ENCODE results near the gene EDDM3A. TPM values are rescaled to one million over a fixed set of nuclear protein-coding genes. Genes with fewer than 3 reads are reported as not detected.

EDDM3A gene
- polyA plus RNA-seq, 3 donors = not detected

DNA sequence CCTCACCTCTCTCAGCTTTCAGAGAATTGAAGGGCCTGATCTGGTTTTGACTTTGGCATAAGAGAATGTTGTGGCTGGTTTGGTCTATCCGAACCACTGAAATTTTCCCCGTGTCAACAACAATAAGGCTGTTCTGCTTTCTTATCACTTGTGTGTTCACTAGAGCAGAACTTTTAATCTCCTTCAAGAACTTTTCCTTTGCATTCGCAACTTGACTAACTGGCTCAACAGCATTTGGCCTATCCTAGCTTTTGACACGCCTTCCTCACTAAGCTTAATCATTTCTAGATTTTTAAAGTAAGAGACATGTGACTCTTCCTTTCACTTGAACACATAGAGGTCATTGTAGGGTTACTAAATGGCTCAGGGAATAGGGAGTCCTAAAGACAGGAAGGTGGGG, 25.9 kb upstream of the EDDM3A start:
- no peaks in the 10 kb centered on the region for H3K36me3 ChIP-seq (replicated peaks in 1 of 2; ENCODE audit: control insufficient read depth in 1 of 2, insufficient read depth in 2 of 2, low read length in 2 of 2)
- H3K4me3 ChIP-seq (replicated peaks in 1 of 3; ENCODE audit: low read depth in 2 of 3, low read length in 3 of 3) = no peak overlapping the region
- H3K4me1 Mint-ChIP-seq = peaks cover 29% of the 10 kb centered on the region
- TF ChIP-seq, protein P1, sequence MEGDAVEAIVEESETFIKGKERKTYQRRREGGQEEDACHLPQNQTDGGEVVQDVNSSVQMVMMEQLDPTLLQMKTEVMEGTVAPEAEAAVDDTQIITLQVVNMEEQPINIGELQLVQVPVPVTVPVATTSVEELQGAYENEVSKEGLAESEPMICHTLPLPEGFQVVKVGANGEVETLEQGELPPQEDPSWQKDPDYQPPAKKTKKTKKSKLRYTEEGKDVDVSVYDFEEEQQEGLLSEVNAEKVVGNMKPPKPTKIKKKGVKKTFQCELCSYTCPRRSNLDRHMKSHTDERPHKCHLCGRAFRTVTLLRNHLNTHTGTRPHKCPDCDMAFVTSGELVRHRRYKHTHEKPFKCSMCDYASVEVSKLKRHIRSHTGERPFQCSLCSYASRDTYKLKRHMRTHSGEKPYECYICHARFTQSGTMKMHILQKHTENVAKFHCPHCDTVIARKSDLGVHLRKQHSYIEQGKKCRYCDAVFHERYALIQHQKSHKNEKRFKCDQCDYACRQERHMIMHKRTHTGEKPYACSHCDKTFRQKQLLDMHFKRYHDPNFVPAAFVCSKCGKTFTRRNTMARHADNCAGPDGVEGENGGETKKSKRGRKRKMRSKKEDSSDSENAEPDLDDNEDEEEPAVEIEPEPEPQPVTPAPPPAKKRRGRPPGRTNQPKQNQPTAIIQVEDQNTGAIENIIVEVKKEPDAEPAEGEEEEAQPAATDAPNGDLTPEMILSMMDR (IDR thresholded peaks at IDR 0.05) = no peak
- intact Hi-C loops (cut with micrococcal nuclease) = loop anchor here in 1 of 2 donors (5.0 kb wide), 1 partner anchor 73 kb away; no protein-coding TSS in a partner anchor
- H3K9me3 Mint-ChIP-seq = peaks cover 0 to 5% (median 3%) of the 10 kb centered on the region in 7 donors
- no peak overlapping the region for H2AFZ ChIP-seq (ENCODE audit: insufficient read depth, low read depth, low read length, poor library complexity, severe bottlenecking)
- no peak overlapping the region for H3K4me3 Mint-ChIP-seq
- no peak overlapping the region for H3K9ac ChIP-seq (ENCODE audit: insufficient read depth, low read length, poor library complexity, severe bottlenecking)
- no peaks in the 10 kb centered on the region for H4K20me1 ChIP-seq (ENCODE audit: insufficient read depth, low read length)
- peaks cover 23 to 35% of the 10 kb centered on the region in 2 donors for H3K4me1 ChIP-seq (ENCODE audit: control insufficient read depth in 1 of 2, insufficient read depth in 2 of 2, low read length in 2 of 2)
- no peak for DNase-seq
- H3K4me2 ChIP-seq (replicated peaks; ENCODE audit: extremely low read depth, low read length, poor library complexity, severe bottlenecking) = no peak overlapping the region
- H3K27me3 ChIP-seq (ENCODE audit: control insufficient read depth in 2 of 2, insufficient read depth in 2 of 2, low read length in 2 of 2) = peaks cover 6 to 7% of the 10 kb centered on the region in 2 donors
- H3K27me3 Mint-ChIP-seq (ENCODE audit: low read depth in 3 of 3) = peaks cover 25 to 30% (median 28%) of the 10 kb centered on the region in 3 donors
- peak overlapping the region in 1 of 7 donors; percentile 9 for H3K27ac Mint-ChIP-seq
- no peaks in the 10 kb centered on the region for H3K9me3 ChIP-seq (replicated peaks in 1 of 2; ENCODE audit: control insufficient read depth in 1 of 2, insufficient read depth in 1 of 2, low read length in 2 of 2)
- H3K79me2 ChIP-seq (ENCODE audit: insufficient read depth, low read length) = no peaks in the 10 kb centered on the region
- H3K36me3 Mint-ChIP-seq = peaks cover 6 to 9% of the 10 kb centered on the region in 2 donors
- no peak overlapping the region for H3K27ac ChIP-seq (ENCODE audit: low read depth in 1 of 2, low read length in 2 of 2)
- 92% methylated on average over 2 of the region's 4 CpGs for WGBS (ENCODE audit: insufficient coverage)

DNA sequence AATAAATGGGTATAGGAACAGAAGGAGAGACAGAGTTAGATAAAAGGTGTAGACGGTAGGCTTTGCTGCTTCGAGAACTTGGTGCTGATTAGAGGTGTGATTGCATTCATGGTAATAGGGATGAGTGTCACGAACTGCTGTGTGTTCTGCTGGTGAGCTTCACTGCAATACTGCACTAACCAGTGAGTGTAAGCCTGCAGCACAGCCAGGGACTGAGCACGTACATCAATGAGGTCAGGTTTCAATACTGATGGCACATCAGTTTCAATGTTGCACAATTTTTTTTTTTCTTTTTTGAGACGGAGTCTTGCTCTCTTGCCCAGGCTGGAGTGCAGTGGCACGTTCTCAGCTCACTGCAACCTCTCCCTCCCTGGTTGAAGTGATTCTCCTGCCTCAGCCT, 24.9 kb upstream of the EDDM3A start:
- intact Hi-C loops (cut with micrococcal nuclease) = no loop called here

More for the DNA sequence above, 24.9 kb upstream of the EDDM3A start:
- Mint-ChIP-seq H3K36me3 (peaks cover 6 to 14% of the 10 kb centered on the region in 2 donors), H3K9me3 (peaks cover 0 to 8% (median 1%) of the 10 kb centered on the region in 7 donors), H3K27ac (no peak overlapping the region), H3K4me1 (peaks cover 27% of the 10 kb centered on the region), H3K27me3 (ENCODE audit: low read depth in 3 of 3) (peaks cover 25 to 30% (median 26%) of the 10 kb centered on the region in 3 donors), H3K4me3 (no peak overlapping the region)
- Histone ChIP-seq H3K9me3 (replicated peaks in 1 of 2; ENCODE audit: control insufficient read depth in 1 of 2, insufficient read depth in 1 of 2, low read length in 2 of 2) (no peaks in the 10 kb centered on the region), H3K4me2 (replicated peaks; ENCODE audit: extremely low read depth, low read length, poor library complexity, severe bottlenecking) (no peak overlapping the region), H3K4me3 (replicated peaks in 1 of 3; ENCODE audit: low read depth in 2 of 3, low read length in 3 of 3) (no peak overlapping the region), H3K79me2 (ENCODE audit: insufficient read depth, low read length) (no peaks in the 10 kb centered on the region), H3K27ac (ENCODE audit: low read depth in 1 of 2, low read length in 2 of 2) (no peak overlapping the region), H2AFZ (ENCODE audit: insufficient read depth, low read depth, low read length, poor library complexity, severe bottlenecking) (no peak overlapping the region), H3K27me3 (ENCODE audit: control insufficient read depth in 2 of 2, insufficient read depth in 2 of 2, low read length in 2 of 2) (peaks cover 6 to 11% of the 10 kb centered on the region in 2 donors), H4K20me1 (ENCODE audit: insufficient read depth, low read length) (no peaks in the 10 kb centered on the region), H3K36me3 (replicated peaks in 1 of 2; ENCODE audit: control insufficient read depth in 1 of 2, insufficient read depth in 2 of 2, low read length in 2 of 2) (no peaks in the 10 kb centered on the region), H3K9ac (ENCODE audit: insufficient read depth, low read length, poor library complexity, severe bottlenecking) (no peak overlapping the region), H3K4me1 (ENCODE audit: control insufficient read depth in 1 of 2, insufficient read depth in 2 of 2, low read length in 2 of 2) (peaks cover 18 to 30% of the 10 kb centered on the region in 2 donors)
- WGBS (ENCODE audit: insufficient coverage) = 83% methylated on average over 6 of the region's 6 CpGs
- DNase-seq = no peak
- TF ChIP-seq, protein P1 (IDR thresholded peaks at IDR 0.05) = no peak

All from CD14-positive monocyte (primary cell).